MCF 10A (cell line): Measurements from ENCODE around the gene ERGIC1. TPM values are rescaled to one million over a fixed set of nuclear protein-coding genes. Genes with fewer than 3 reads are reported as not detected.

Experiments used
- BruUV-seq: library from RNA; stranded (reverse); fragments of 400-500 nt; replicated peaks from 2 replicates; lab custom pipeline; 2021; lab: Mats Ljungman, UMichigan
- CTCF ChIA-PET: fragments of 300-600 bp; sonication (Branson Sonifier 250); formaldehyde crosslinking; extraction: SDS; loops from one replicate; lab custom pipeline; 2021; ENCODE audit warnings: antibody characterized with exemption, inconsistent platforms; lab: Yijun Ruan, JAX
- POLR2A ChIA-PET: fragments of 300-600, 350-650 bp; sonication (Branson Sonifier 250); formaldehyde crosslinking; extraction: SDS; loops from one replicate; lab custom pipeline; 2020; ENCODE audit warnings: antibody characterized with exemption, inconsistent platforms; lab: Yijun Ruan, JAX
- DNase-seq: peaks from one replicate; pipeline ENCODE4 v3.0.0-alpha.2; 2018; ENCODE audit not compliant: unreplicated experiment
- H3K27ac Mint-ChIP-seq: one replicate; pipeline ENCODE4 v1.8.0; 2022; ENCODE audit warnings: mild to moderate bottlenecking, low read depth, mixed read lengths; ENCODE audit not compliant: unreplicated experiment
- H3K27me3 Mint-ChIP-seq: one replicate; pipeline ENCODE4 v1.8.0; 2022; ENCODE audit warnings: mixed read lengths; ENCODE audit not compliant: insufficient read depth, unreplicated experiment
- H3K36me3 Mint-ChIP-seq: one replicate; pipeline ENCODE4 v1.8.0; 2022; ENCODE audit warnings: mild to moderate bottlenecking, moderate library complexity, mixed read lengths; ENCODE audit not compliant: insufficient read depth, unreplicated experiment
- H3K4me1 Mint-ChIP-seq: one replicate; pipeline ENCODE4 v1.8.0; 2022; ENCODE audit warnings: mixed read lengths; ENCODE audit not compliant: insufficient read depth, unreplicated experiment
- H3K4me3 Mint-ChIP-seq: one replicate; pipeline ENCODE4 v1.8.0; 2022; ENCODE audit warnings: mild to moderate bottlenecking, moderate library complexity, mixed read lengths; ENCODE audit not compliant: unreplicated experiment
- H3K9me3 Mint-ChIP-seq: one replicate; pipeline ENCODE4 v1.8.0; 2022; ENCODE audit warnings: mixed read lengths; ENCODE audit not compliant: unreplicated experiment
- CTCF ChIP-seq: fragments of 200-600 bp; IDR thresholded peaks from one replicate; pipeline ENCODE4 v1.8.0; 2022; ENCODE audit warnings: antibody characterized with exemption, mild to moderate bottlenecking; ENCODE audit not compliant: unreplicated experiment
- intact Hi-C: fragments of 100-400 bp; cut with micrococcal nuclease; formaldehyde crosslinking; loops from 2 replicates; pipeline ENCODE4 v1.14.1; 2022
- total RNA-seq: library from RNA; stranded (reverse); gene quantifications from 2 replicates; pipeline ENCODE4 v1.2.3, GENCODE V29; 2022

The ERGIC1 gene
- total RNA-seq, 1 experiment from 2014 or later: 257 TPM

- intact Hi-C loops: loop anchor here (10.0 kb wide), 2 partner anchors 602 to 1012 kb away; partner anchors contain the start of gene C5orf47
- H3K4me3 Mint-ChIP-seq: no peak overlapping the region
Observed at GRCh38 chr5:172972552-172972951, 138.5 kb downstream of the ERGIC1 start.

GRCh38 chr5:172973127-172973916, 139.3 kb downstream of the ERGIC1 start:
- no peak for DNase-seq
- ChIA-PET CTCF (interaction anchor here (0.6 to 2.3 kb wide), 12 partner anchors 12 to 725 kb away, joined by 3 to 18 read pairs (median 4); partner anchors contain the start of gene RPL26L1), POLR2A (interaction anchor here (0.6 to 3.7 kb wide), 5 partner anchors 11 to 320 kb away, joined by 3 to 35 read pairs (median 3); partner anchors contain the start of genes ATP6V0E1 and DUSP1)
- Mint-ChIP-seq H3K4me3 (no peak overlapping the region), H3K9me3 (no peaks in the 10 kb centered on the region), H3K36me3 (peaks cover 35% of the 10 kb centered on the region), H3K4me1 (no peaks in the 10 kb centered on the region), H3K27ac (no peak overlapping the region), H3K27me3 (no peaks in the 10 kb centered on the region)
- no peak for TF ChIP-seq CTCF
- intact Hi-C loops: loop anchor here (10.0 kb wide), 2 partner anchors 601 to 1011 kb away; partner anchors contain the start of gene C5orf47
- BruUV-seq: no TSS peak

More at GRCh38 chr5:172972552-172972951, 138.5 kb downstream of the ERGIC1 start:
- Mint-ChIP-seq H3K36me3 (peaks cover 39% of the 10 kb centered on the region), H3K9me3 (no peaks in the 10 kb centered on the region), H3K27ac (no peak overlapping the region), H3K4me1 (no peaks in the 10 kb centered on the region), H3K27me3 (no peaks in the 10 kb centered on the region)
- ChIA-PET POLR2A (interaction anchor here (0.7 to 3.7 kb wide), 6 partner anchors 11 to 202 kb away, joined by 3 to 35 read pairs (median 4); partner anchors contain the start of genes ATP6V0E1, DUSP1 and RPL26L1), CTCF (interaction anchor here (0.5 to 2.3 kb wide), 13 partner anchors 11 to 726 kb away, joined by 3 to 18 read pairs (median 4); partner anchors contain the start of gene RPL26L1)
- TF ChIP-seq CTCF: no peak
- BruUV-seq: no TSS peak
- no peak for DNase-seq

GRCh38 chr5:172973931-172974330, 139.9 kb downstream of the ERGIC1 start:
- no peaks in the 10 kb centered on the region for H3K4me1 Mint-ChIP-seq
- H3K27me3 Mint-ChIP-seq: no peaks in the 10 kb centered on the region
- no peak for TF ChIP-seq CTCF
- ChIA-PET CTCF (interaction anchor here (0.9 to 2.3 kb wide), 6 partner anchors 13 to 319 kb away, joined by 3 to 18 read pairs (median 8); partner anchors contain the start of gene RPL26L1), POLR2A (interaction anchor here (0.6 to 3.7 kb wide), 4 partner anchors 10 to 320 kb away, joined by 3 to 35 read pairs (median 3); partner anchors contain the start of genes ATP6V0E1 and DUSP1)
- intact Hi-C loops: loop anchor here (10.0 kb wide), 2 partner anchors 601 to 1011 kb away; partner anchors contain the start of gene C5orf47
- no peak overlapping the region for H3K4me3 Mint-ChIP-seq
- DNase-seq: no peak
- H3K27ac Mint-ChIP-seq: no peak overlapping the region
- H3K36me3 Mint-ChIP-seq: peaks cover 29% of the 10 kb centered on the region
- H3K9me3 Mint-ChIP-seq: no peaks in the 10 kb centered on the region
- BruUV-seq: no TSS peak

DNA sequence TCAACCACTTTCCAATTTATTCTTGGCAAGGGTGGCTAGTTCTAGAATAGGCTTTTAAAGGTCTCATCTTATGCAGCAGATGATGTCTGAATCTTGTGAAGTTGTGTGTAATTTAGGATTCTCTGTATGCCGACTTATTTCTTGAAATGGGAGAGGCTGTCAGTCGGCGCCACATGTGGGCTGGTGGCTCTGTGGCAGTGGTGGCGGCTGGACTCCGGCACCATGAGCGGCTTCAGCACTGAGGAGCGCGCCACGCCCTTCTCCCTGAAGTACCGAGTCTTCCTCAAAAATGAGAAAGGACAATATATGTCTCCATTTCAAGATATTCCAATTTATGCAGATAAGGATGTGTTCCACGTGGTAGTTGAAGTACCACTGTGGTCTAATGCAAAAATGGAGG, 141.2 kb downstream of the ERGIC1 start:
- peaks cover 15% of the 10 kb centered on the region for H3K36me3 Mint-ChIP-seq
- H3K4me3 Mint-ChIP-seq: no peak overlapping the region
- no peaks in the 10 kb centered on the region for H3K9me3 Mint-ChIP-seq
- H3K27ac Mint-ChIP-seq: no peak overlapping the region
- no peak for TF ChIP-seq CTCF
- POLR2A ChIA-PET: no interaction called here
- no peak for DNase-seq
- intact Hi-C loops: loop anchor here (10.0 kb wide), 2 partner anchors 600 to 1010 kb away; partner anchors contain the start of gene C5orf47
- BruUV-seq: no TSS peak
- no peaks in the 10 kb centered on the region for H3K4me1 Mint-ChIP-seq
- CTCF ChIA-PET: no interaction called here
- no peaks in the 10 kb centered on the region for H3K27me3 Mint-ChIP-seq
